Measurements from ENCODE around the gene PGAP2. TPM values are rescaled to one million over a fixed set of nuclear protein-coding genes. Genes with fewer than 3 reads are reported as not detected.
A peak's percentile ranks its signal among the peaks of the same experiment; 100 is the strongest.

The PGAP2 gene
- total and polyA plus RNA-seq, 2 experiments from 2014 or later: 39.3 to 43.2 TPM

GRCh38 chr11:3815845-3816244 is 7.5 kb downstream of the PGAP2 start:
- TF ChIP-seq CREB1 (CRISPR knock-in tag; IDR thresholded peaks at IDR 0.05; ENCODE audit: low read depth) (no peak), POLR2AphosphoS5 (IDR thresholded peaks at IDR 0.05; ENCODE audit: low read depth) (no peak), ZNF331 (CRISPR knock-in tag; IDR thresholded peaks at IDR 0.05; ENCODE audit: low read depth) (no peak), EZH2phosphoT487 (IDR thresholded peaks at IDR 0.05; ENCODE audit: unreplicated experiment) (no peak), EZH2 (IDR thresholded peaks at IDR 0.05; ENCODE audit: low read depth, unreplicated experiment) (no peak), CTCF (conservative IDR thresholded peaks at IDR 0.05; ENCODE audit: low read depth in 2 of 2) (no peak), NANOG (IDR thresholded peaks at IDR 0.05; ENCODE audit: borderline replicate concordance) (no peak), REST (IDR thresholded peaks at IDR 0.05; ENCODE audit: unreplicated experiment) (no peak), STAT1 (IDR thresholded peaks at IDR 0.05; ENCODE audit: unreplicated experiment) (no peak), ZNF114 (CRISPR knock-in tag; IDR thresholded peaks at IDR 0.05) (no peak)
- no peaks in the 10 kb centered on the region for H3K9me2 ChIP-seq (ENCODE audit: insufficient read depth)
- no peak for DNase-seq (ENCODE audit: low spot score)
- no peaks in the 10 kb centered on the region; the same call in 2 of the 3 replicates for H3K9me3 Mint-ChIP-seq
- H3F3A ChIP-seq (replicated peaks; ENCODE audit: low read depth): no peaks in the 10 kb centered on the region
- peaks cover 16% of the 10 kb centered on the region for H3K4me1 Mint-ChIP-seq
- no peak for ATAC-seq
- no peaks in the 10 kb centered on the region for H3K4me1 ChIP-seq (ENCODE audit: insufficient read depth)
- no peaks in the 10 kb centered on the region; the same call in 1 of the 2 replicates for H3K79me2 ChIP-seq (replicated peaks; ENCODE audit: insufficient read depth)
- no peaks in the 10 kb centered on the region for H3K27me3 ChIP-seq (ENCODE audit: insufficient read depth)
- H3K27ac ChIP-seq (ENCODE audit: low read depth): no peak overlapping the region
- no peaks in the 10 kb centered on the region; the same call in 2 of the 3 replicates for H3K36me3 Mint-ChIP-seq (ENCODE audit: low read depth)
- no peak overlapping the region for H3K27ac Mint-ChIP-seq
- H2AFZ ChIP-seq: no peak overlapping the region
- H3K36me3 ChIP-seq (ENCODE audit: insufficient read depth): no peaks in the 10 kb centered on the region
- H3K4me2 ChIP-seq: no peak overlapping the region
- peaks cover 2% of the 10 kb centered on the region; the same call in 1 of the 2 replicates for H4K20me1 ChIP-seq (replicated peaks; ENCODE audit: insufficient read depth)
- no peak overlapping the region for H3K4me3 ChIP-seq
- peaks cover 6% of the 10 kb centered on the region for H3K27me3 Mint-ChIP-seq (ENCODE audit: insufficient read depth, low read depth, poor library complexity)
- no peak overlapping the region for H3K4me3 Mint-ChIP-seq

- no peaks in the 10 kb centered on the region; the same call in 2 of the 3 replicates for H3K9me3 Mint-ChIP-seq
- H3K79me2 ChIP-seq (replicated peaks; ENCODE audit: insufficient read depth): no peaks in the 10 kb centered on the region; the same call in 1 of the 2 replicates
- H3K36me3 Mint-ChIP-seq (ENCODE audit: low read depth): peaks cover 4% of the 10 kb centered on the region; the same call in 1 of the 3 replicates
- H3K4me3 Mint-ChIP-seq: no peak overlapping the region
- H3K36me3 ChIP-seq (ENCODE audit: insufficient read depth): no peaks in the 10 kb centered on the region
- H3K9me2 ChIP-seq (ENCODE audit: insufficient read depth): no peaks in the 10 kb centered on the region
- no peaks in the 10 kb centered on the region for H3K27me3 ChIP-seq (ENCODE audit: insufficient read depth)
- peak; percentile 59 for ATAC-seq
- no peaks in the 10 kb centered on the region for H3K4me1 ChIP-seq (ENCODE audit: insufficient read depth)
- peaks cover 16% of the 10 kb centered on the region for H3K4me1 Mint-ChIP-seq
- no peak overlapping the region for H3K27ac Mint-ChIP-seq
- H2AFZ ChIP-seq: no peak overlapping the region
- H4K20me1 ChIP-seq (replicated peaks; ENCODE audit: insufficient read depth): peaks cover 4% of the 10 kb centered on the region; the same call in 1 of the 2 replicates
- no peak overlapping the region for H3K4me2 ChIP-seq
- H3K4me3 ChIP-seq: no peak overlapping the region
- no peaks in the 10 kb centered on the region for H3F3A ChIP-seq (replicated peaks; ENCODE audit: low read depth)
- peaks cover 6% of the 10 kb centered on the region for H3K27me3 Mint-ChIP-seq (ENCODE audit: insufficient read depth, low read depth, poor library complexity)
- TF ChIP-seq CREB1 (CRISPR knock-in tag; IDR thresholded peaks at IDR 0.05; ENCODE audit: low read depth): no peak
- no peak for TF ChIP-seq CTCF (conservative IDR thresholded peaks at IDR 0.05; ENCODE audit: low read depth in 2 of 2)
- no peak for TF ChIP-seq NANOG (IDR thresholded peaks at IDR 0.05; ENCODE audit: borderline replicate concordance)
- no peak for DNase-seq (ENCODE audit: low spot score)
- no peak overlapping the region for H3K27ac ChIP-seq (ENCODE audit: low read depth)
Observed at GRCh38 chr11:3816673-3817072, 8.3 kb downstream of the PGAP2 start.
